NCI-H1417 treated with DMSO at 0.1 percent for 48 hours (cell line): ENCODE data around the gene NR2E1.

Experiments
- DNase-seq: peaks from one replicate; lab custom pipeline; 2025; lab: John Stamatoyannopoulos, UW

NR2E1 gene

DNA sequence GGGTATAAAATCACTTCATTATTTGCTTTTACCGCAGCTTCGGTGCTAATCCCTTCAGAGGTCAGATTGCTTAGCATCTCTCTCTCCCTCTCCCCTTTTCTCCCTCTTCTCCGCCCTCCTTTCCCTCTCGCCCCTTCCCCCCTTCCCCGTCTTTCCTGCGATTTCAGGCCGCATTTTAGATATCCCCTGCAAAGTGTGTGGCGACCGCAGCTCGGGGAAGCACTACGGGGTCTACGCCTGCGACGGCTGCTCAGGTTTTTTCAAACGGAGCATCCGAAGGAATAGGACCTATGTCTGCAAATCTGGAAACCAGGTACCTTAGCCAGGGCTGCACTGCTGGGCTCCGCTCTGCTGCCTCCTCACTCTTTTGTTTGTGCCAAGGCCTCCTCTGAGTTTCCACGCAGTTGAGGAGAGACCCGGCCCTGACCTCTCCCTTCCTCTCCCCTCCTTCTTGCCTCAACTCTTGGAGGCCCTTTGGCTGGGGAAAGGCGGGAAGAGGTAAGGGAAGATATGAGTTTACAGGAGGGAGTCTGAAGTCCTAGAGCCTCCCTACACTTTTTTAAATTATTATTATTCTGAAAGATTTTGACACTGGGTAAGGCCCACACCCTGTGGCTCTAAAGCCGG is 5.6 kb downstream of the NR2E1 start:
- no peak for DNase-seq

DNA sequence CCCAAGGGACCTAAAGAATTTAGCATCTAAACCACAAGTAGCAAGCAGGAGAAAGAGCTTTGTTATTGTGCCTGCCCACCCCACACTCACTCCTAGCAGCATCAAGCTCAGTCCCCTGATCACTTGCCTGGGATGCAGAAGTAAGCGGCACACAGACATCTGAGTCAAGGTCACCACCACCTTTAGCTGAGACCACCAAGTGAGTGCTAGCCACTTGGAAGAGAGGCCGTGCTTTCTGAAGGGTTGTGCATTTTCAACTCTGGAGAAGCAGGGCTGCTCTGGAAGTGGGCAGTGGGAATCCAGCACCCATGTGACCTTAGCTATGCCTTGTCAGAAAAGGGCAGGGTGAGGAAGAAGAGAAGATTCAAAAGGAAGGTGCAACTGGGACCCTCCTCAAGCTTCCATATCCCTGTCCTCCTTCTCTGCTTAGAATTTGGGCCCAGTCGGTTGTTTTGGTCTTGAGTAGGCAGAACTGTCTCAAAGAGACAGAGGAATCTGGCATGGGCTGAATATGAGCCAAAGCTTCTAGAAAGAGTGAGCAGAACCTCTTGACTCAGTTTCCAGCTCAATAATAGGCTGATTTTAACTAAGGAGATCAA is 6.2 kb downstream of the NR2E1 start:
- DNase-seq, result no peak

DNA sequence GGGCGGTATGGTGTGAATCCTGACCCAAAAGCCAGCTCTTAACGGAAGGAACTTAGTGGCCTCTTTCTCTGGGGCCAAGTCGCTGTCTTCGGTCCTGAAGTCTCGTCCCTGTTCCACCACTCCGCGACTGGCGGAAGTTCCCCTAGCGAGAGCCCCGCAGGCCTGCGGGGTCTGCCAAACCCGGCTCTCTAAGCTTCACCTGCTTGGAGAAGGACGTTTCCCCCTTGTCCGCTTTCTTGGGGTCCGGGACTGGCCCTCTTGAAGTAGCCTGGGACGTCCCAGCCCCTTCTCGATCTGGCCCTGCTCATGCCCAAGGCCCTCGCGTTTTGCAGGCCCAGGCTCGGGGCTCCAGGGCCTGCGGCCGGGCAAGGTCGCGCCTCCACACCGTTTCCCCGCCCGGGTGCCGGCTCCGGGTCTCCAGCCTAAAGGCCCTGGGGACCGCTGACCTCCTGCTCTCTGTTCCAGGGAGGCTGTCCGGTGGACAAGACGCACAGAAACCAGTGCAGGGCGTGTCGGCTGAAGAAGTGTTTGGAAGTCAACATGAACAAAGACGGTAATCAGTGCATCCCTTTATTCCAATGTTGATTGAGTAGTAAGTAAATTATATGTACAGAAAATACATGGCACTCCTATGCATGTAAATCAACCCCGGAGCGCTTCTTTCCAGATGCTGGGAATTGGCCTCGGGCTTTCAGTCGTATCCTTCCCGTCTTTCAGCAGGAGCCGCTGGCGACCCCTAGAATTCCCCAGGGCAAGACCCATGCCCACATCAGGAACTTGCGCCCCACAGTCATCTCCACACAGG is 8.8 kb downstream of the NR2E1 start:
- no peak for DNase-seq

DNA sequence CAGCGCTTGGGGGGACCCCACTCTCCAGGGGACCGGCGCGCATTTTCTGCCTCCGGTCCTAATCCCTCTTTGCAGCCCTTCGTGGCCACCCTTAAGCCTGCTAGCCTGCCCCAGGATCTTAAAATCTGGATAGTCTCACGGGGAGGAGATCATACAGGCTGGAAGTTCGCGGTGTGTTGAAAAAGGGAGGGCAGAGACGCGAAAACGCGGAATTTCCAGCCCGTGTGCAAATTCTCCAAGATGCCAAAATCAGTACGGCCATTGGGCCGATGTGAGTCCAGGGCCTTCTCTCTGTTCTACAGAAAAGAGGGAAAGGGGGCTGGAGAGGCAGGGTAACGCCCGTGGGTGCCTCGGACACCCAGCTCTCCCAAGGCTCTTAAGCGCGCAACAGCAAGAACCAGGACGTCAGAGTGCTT is 9.4 kb downstream of the NR2E1 start:
- DNase-seq, result no peak

DNA sequence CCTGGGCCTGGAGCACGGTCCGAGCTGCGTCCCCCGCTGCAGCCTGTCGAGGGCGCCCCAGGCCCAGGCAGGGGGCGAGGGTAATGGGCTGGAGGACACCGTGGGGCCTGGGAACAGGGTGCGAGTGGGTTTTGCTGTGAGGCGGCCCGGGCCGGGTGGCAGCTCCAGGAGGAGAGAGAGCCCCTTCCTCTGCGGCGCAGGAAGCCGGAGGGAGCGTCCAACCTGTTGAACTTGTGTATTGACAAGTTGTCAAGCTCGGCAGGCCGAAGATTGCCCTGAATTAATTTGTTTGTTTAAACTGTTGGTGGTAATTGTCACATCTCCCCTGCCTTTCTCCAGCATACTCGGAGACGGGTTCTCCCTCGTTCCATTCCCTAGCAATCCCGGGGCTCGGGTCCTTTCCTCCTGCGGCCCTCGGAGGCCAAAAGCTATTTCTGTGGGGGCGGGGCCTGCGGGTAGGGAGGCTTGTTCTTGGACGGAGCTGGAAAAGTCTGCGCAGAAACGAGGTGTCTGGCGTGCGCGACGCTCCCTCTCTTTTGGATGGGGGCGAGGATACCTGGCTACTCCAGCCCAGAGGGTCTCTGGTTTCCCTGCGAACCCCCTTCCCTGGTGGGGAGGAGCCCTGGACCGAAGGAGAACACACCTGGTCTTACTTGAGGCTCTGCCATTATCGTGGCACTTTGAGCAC is 9.9 kb downstream of the NR2E1 start:
- no peak for DNase-seq

DNA sequence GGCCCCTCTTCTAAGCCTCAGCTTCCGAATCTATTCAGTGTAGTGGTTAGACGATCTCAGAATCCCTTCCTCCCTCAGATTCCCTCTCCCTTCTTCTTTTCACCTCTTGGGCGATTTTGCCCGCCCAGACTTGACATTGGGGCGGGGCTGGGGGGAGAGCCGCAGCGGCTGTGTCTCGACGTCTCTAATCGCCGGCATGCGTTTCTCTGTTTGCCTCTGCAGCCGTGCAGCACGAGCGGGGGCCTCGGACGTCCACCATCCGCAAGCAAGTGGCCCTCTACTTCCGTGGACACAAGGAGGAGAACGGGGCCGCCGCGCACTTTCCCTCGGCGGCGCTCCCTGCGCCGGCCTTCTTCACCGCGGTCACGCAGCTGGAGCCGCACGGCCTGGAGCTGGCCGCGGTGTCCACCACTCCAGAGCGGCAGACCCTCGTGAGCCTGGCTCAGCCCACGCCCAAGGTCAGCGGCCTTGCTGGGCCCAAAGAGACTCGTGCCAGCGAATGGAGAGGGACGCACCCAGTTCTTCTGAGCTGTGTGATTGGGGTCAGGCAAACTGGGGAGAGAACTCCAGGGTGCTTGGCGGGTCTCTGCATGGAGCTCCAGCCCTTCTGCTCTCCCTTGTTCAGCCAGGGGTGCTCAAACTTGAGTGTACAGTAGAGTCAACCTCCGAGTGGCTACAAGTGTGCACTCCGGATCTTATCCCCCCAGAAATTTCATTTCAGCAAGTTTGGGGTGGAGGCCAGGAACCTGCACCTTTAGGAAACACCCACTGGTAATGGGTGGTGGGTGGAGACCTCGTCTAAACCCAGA is 10.7 kb downstream of the NR2E1 start:
- DNase-seq, result no peak

DNA sequence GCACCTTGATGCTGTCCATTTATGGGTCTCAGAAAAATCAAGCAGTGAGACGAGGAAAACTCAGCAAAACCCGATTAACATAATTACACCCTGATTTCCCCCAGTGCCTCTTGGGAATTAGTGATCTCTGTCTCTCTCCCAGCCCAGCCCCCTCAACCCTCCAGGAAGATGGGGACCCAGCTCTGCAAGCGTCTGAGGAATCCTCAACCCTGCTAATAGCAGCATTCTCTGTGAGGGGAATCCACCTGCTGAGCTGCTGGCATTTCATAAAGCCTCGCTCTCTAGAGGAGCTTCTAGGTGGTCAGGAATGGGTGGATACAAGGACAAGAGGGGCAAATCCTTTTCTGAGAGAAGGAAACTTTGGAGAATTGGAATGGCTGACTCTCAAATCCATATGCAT is 13.9 kb downstream of the NR2E1 start:
- no peak for DNase-seq

DNA sequence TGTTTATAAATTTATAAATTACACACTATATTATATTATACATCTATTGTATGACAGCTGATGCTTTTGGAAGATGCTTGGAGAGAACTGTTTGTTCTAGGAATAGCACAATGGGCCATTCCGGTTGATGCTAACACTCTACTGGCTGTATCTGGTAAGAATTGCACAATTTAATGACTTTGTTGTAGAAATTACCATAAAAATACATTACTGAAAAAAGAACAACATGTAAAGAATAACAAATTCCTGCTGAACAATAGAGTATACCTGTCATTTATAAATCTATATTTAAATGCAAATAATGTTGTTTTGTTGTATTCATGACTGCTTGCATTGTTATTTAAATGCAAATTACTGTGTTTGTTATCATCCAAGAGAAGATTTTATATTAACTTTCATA is 14.4 kb downstream of the NR2E1 start:
- DNase-seq, result no peak

DNA sequence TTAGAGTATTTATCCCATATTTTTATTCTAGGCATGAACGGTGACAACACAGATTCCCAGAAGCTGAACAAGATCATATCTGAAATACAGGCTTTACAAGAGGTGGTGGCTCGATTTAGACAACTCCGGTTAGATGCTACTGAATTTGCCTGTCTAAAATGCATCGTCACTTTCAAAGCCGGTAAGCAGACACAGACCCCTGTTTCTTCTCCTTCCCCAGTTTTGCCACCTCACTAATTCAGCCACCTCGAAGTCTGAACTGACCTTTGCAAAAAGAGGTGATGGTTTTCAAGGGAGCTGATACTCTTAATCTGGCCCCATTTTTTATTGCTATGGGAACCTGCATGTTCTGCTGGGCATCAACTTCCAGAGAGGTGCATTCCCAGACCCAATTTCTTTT is 15.0 kb downstream of the NR2E1 start:
- no peak for DNase-seq

DNA sequence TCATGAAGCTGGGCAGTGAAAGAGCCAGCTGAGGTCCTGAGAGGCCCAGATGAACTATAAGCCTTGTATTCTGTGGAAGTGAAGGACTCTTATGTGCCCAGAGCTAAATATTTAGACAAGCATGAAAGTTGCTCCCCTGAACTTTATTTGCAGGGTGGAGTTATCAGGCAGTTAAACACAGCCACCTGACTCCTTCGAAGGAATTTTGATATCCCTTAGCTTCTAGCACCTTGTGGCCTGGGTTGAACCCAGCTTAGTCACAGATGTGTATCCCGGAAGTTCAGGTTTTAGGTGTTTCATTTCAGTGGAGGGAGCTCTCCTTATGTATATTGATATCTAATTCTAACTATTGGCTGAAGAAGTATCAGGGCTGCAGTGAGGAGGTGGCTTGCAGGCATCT is 20.4 kb downstream of the NR2E1 start:
- no peak for DNase-seq

DNA sequence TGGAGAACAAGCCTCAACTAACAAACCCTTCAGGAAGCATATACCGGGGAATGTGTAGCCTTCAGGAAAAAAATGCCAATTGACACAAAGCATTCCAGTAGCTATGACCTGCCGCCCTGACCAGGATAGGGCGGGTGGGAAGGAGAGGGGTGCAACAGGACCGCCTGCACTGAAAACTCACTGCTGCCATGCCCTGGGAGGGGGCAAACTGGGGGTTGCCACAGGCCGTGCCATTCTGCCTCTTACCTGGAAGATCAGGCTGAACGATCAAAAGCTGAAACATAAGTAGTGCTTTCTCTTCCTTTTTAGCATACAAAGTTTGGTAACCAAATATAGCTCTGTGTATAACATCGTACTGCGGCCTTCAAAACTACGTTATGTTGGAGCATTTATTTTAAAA is 21.7 kb downstream of the NR2E1 start:
- DNase-seq, result no peak

DNA sequence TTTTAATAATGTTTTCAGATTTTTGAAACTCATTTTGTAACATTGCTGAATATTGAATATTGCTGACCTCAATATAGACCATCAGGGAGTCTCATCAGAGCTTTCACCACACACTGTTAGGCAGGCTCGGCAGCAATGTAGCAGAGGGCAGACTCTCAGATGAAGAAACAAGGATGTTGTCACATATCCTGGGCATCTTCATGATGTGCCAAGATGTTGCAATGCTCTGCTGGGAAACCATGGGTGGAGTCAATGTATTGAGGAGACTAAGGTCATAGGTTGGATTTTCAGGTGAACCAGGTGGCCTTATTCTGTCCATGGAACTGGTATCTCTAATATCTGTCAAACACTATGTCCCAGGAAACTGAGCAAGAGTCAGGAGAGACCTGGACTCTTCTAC is 27.3 kb downstream of the NR2E1 start:
- DNase-seq, result no peak

DNA sequence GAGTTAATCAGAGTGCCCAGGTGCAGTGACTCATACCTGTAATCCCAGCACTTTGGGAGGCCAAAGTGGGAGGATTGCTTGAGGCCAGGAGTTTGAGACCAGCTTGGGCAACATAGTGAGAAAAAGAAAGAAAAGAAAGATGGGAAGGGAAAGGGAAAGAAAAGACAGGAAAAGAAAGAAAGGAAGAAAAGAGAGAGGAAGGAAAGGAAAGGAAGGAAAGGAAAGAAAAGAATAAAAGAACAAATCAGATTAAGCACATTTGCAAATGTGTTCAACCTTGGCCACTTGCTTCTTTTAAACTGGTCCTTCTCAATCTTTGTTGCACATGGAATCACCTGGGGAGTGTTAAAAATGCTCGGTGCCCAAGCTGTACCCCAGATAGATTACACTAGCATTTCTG is 28.0 kb downstream of the NR2E1 start:
- DNase-seq, result no peak

DNA sequence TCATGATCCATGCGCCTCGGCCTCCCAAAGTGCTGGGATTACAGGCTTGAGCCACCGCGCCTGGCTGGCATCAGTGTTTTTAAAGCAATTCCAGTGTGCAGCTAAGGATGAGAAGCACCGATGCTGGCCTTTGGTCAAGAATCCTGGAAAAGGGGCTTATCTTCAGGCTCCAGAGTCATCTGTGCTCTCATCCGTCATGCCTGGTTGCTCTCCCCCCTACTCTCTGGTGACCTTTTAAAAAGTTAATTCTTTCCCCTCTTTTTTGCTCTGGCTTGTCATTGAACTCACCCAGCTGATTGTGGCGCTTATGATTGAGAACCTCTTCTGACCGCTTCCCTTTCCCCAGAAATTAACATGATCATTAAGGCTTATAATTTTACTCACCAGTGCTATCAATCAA is 28.7 kb downstream of the NR2E1 start:
- no peak for DNase-seq

DNA sequence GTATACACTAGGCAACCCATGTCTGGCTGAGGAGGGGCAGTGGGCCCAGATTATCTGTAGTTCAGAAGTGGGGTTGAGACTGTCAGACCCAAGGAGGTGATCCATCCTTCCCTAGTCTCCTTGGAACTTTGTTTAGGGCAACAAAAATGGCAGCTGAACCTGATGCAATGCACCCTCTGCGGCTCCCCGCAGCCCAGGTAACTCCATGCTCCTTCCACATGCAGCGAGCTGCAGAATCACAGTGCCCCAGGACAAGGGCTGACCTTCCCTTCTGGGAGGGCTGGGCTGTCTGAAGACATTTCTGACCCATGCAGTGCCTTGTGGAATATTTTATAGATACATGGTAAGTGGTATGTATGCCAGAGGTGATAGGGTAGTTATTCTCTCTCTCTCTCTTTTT is 29.4 kb downstream of the NR2E1 start:
- no peak for DNase-seq

DNA sequence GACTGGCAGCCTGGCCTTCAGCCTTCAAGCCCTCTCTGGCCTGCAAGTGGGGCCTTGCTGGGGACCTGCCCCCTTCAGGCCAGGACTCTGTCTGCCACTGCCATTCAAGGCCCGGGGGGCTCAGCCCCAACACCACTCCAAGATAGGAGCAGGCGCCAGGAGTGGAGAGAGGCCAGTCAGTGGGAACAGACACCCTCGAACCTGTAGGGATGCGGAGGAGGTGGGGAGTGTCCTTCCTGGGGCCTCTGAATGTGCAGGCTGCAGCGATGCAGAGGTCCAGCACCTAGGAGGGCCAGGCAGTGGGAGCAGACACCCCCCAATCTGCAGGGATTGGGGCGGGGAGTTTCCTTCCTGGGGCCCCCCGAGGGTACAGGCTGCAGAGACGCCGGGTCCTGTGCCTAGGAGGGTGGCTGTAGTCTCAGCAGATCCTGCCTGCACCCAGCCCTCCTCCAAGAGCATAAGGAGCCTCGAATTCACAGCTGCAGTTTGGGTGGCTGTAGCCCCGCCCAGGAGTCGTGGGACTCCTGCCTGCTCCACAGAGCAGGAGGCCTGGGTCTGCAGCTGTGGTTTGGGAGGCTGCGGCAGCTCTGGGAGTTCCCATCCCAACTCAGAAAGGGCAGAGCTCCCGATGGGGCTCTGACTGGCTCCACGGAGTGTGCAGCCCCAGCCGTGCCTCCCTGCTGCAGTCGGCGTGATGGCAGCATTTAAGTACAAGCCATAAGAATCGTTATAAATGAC is 33.1 kb downstream of the NR2E1 start:
- DNase-seq, result no peak

DNA sequence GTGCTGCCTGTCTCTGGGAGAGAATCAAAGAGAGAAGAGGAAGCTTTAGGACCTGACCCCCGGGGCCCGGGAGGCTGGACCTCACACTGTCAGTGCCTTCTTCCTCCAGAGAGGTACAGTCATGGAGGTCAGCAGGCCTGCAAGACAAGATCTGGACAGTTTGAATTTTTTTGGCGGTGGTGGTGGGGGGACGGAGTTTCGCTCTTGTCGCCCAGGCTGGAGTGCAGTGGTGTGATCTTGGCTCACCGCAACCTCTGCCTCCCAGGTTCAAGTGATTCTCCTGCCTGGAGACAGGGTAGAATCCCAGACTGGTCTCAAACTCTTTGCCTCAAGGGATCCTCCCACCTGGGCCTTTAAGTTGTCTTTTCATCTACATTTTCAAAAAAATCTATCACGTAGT is 34.4 kb downstream of the NR2E1 start:
- DNase-seq, result no peak

DNA sequence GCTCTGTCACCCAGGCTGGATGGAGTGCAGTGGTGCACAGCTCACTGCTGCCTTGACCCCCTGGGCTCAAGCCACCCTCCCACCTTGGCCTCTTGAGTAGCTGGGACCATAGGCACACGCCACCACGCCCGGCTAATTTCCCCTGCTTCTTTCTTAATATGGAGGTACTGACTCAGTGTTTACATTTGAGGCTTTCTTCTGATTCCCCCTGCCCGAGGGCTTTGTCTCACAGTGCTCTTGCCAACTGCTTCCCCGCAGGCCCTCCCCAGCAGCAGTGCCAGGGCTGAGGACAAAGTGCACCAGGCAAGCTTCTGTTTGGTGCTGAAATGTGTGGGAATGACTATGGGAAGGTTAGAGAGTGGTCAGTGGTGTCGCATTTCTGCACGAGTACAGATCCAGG is 34.8 kb downstream of the NR2E1 start:
- DNase-seq, result no peak

DNA sequence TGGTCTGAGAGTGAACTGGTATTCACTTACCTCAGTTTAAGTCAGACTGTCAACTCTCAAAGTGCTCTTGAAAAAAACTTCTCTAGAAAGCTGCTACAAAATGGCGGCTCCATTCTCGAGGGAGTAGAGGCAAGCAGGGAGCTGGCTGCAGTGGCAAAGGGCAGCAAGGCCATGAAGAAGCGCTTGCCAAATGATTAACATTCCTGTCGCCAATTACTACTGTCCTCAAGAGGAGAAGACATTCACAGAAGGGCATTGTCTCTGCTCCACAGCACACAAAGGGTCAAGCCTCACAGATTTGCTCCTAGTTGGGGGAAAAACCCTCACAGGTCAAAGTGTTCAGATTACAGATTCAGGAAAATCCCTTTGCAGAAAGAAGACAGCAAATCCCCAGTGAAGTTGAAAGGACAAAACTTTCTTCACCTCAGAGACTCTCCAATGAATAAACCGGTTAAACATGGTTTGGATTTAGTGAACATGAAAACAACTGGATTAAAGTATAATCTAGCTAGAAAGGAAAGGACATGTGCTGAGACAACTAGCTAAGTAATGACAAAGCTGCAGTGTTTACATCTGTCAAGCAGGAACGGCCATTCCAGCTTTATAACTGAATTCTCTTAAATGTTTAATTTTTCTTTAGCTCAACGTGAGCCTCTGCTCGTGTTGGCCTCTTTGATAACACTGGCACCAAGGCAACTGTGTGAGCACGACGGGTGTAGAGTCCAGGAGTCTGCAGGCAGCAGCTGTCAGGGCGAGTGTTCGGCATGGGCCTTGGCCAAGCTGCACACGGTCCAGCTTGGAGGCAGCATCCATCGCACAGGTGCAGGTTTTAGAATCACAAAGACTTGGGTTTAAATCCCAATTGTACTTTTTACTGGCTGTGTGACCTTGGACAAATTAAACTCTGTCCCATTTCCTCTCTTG is 37.6 kb downstream of the NR2E1 start:
- DNase-seq, result no peak

DNA sequence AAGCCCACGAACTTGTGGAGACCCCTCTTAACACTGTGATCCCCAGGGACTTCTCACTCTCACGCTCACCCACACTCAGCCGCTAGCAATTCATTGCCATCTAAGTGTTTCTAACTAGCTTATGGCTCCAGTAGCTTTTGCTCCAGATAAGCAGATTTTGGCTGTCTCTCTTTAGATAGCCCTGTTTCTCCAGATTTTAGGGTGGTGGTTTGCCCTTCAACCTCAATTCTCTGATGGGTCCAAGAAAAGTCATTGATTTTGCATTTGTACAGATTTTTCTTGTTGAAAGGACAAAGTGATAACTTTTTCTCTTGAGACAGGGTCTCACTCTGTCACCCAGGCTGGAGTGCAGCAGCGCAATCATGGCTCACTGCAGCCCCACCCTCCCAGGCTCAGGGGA is 41.2 kb downstream of the NR2E1 start:
- no peak for DNase-seq
